ENCODE results near the gene FOXJ2. TPM values are rescaled to one million over a fixed set of nuclear protein-coding genes. Genes with fewer than 3 reads are reported as not detected.
A peak's percentile ranks its signal among the peaks of the same experiment; 100 is the strongest.

The FOXJ2 gene
- total RNA-seq, 1 donor from 2014 or later, result 16.8 TPM

DNA sequence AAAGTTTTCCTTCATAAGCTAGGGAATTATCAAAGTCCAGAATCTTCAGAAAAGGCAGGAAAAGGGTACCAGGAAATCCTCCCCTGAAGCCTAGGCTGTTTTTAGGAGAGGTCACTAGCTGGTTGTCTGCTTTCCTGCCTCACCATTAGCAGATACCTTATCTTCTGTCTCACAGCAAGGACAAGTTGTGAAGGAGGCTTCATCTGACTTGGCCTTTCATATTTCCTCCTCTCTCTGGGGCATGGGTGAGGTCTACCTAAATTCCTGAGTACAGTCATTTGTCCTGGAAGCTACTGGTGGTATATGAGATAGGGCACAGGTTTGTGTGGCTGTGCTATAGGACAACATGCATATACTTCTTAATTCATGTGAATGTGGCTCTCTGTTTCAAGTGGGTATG lies 2.3 kb downstream of the FOXJ2 start:
- peaks cover 16% of the 10 kb centered on the region for H3K36me3 Mint-ChIP-seq (ENCODE audit: low read depth)
- peak overlapping the region; percentile 25 for H3K27ac Mint-ChIP-seq
- no peak for DNase-seq (ENCODE audit: low spot score)
- peaks cover 58% of the 10 kb centered on the region for H3K4me1 Mint-ChIP-seq (ENCODE audit: low read depth)
- intact Hi-C loops (cut with micrococcal nuclease), result no loop called here
- H3K27me3 Mint-ChIP-seq (ENCODE audit: low read depth), result no peaks in the 10 kb centered on the region
- peak overlapping the region; percentile 80 for H3K4me3 Mint-ChIP-seq (ENCODE audit: low read depth)
- H3K9me3 Mint-ChIP-seq, result no peaks in the 10 kb centered on the region

DNA sequence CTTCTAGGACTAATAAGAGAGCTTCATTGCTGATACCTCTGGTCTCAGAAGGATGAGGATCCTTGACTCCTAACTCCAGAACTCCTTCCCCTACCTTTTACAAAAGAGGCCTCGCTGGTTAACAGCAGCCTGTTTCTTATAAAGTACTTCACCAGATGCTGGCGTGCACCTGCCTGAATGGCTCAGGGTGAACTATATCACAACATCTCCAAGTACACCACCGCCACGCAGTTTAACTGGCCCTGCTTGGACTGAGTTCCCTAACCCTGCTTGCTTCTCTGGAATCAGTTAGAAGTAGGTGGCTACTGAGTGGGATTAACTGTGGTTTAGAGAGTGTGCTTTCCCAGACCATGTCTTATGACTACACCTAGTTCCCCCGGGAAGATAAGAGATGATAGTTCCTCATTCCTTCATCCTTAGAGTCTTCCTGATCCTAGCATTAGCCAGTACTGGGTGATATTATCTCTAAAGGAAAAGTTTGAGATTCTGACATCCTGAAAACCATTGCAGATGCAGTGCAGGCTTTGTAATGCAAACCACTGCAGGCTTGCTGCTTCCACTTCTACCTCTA lies 3.0 kb downstream of the FOXJ2 start:
- H3K27ac Mint-ChIP-seq, result no peak overlapping the region
- intact Hi-C loops (cut with micrococcal nuclease), result no loop called here
- no peaks in the 10 kb centered on the region for H3K27me3 Mint-ChIP-seq (ENCODE audit: low read depth)
- DNase-seq (ENCODE audit: low spot score), result no peak
- peak overlapping the region; percentile 6 for H3K4me3 Mint-ChIP-seq (ENCODE audit: low read depth)
- no peaks in the 10 kb centered on the region for H3K9me3 Mint-ChIP-seq
- peaks cover 58% of the 10 kb centered on the region for H3K4me1 Mint-ChIP-seq (ENCODE audit: low read depth)
- peaks cover 16% of the 10 kb centered on the region for H3K36me3 Mint-ChIP-seq (ENCODE audit: low read depth)

DNA sequence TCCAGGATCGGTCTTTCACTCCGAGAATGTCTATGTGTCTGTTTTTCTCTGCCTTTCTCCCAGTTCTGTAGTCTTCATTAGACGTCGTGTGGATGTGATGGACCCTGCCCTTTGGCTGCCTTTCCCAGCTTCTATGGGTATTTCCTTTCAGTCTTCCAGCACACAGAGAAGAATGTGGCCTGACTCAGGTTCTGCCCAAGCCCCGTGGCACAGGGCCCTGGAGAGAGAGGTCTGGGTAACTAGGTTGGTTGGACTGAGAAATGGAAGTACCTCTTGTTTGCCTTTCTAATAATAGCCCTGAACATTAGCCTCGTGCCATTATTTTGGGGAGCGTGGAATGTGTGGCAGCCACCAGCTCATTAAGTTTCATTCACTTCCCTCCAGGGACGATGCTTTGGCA lies 3.8 kb downstream of the FOXJ2 start:
- Mint-ChIP-seq H3K27ac (no peak overlapping the region), H3K36me3 (ENCODE audit: low read depth) (peaks cover 20% of the 10 kb centered on the region), H3K27me3 (ENCODE audit: low read depth) (no peaks in the 10 kb centered on the region), H3K4me3 (ENCODE audit: low read depth) (no peak overlapping the region), H3K9me3 (no peaks in the 10 kb centered on the region), H3K4me1 (ENCODE audit: low read depth) (peaks cover 58% of the 10 kb centered on the region)
- no peak for DNase-seq (ENCODE audit: low spot score)
- intact Hi-C loops (cut with micrococcal nuclease), result no loop called here

DNA sequence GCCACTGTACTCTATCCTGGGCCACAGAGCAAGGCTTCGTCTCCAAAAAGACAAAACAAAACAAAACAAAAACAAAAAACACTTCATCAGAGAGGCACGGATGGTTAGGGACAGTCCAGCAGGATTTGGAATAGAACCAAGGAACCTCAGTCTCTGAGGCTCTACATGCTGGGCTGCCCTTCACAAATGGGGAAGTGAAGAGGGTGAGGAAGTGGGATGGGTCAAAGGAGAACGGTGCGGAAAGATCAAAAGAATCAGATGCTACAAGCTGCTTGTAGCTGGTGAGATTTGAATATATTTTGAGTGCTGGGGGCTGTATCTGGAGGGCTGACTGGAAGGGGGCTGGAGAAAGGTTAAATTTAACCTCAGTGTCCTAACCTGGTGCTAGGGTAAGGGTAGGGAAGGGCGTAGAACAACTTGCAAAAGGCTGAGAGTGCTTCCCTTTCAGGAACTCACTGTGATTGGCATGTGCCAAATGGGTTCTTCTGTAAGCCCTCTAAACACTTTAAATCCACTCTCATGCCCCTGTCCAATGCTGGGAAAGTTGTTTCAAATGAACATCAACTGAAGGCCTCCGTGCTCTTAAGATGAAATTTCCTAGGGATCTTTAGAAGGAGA lies 4.6 kb downstream of the FOXJ2 start:
- peaks cover 26% of the 10 kb centered on the region for H3K36me3 Mint-ChIP-seq (ENCODE audit: low read depth)
- H3K4me1 Mint-ChIP-seq (ENCODE audit: low read depth), result peaks cover 55% of the 10 kb centered on the region
- no peaks in the 10 kb centered on the region for H3K9me3 Mint-ChIP-seq
- no peak overlapping the region for H3K27ac Mint-ChIP-seq
- no peaks in the 10 kb centered on the region for H3K27me3 Mint-ChIP-seq (ENCODE audit: low read depth)
- H3K4me3 Mint-ChIP-seq (ENCODE audit: low read depth), result no peak overlapping the region
- DNase-seq (ENCODE audit: low spot score), result no peak
- intact Hi-C loops (cut with micrococcal nuclease), result no loop called here

DNA sequence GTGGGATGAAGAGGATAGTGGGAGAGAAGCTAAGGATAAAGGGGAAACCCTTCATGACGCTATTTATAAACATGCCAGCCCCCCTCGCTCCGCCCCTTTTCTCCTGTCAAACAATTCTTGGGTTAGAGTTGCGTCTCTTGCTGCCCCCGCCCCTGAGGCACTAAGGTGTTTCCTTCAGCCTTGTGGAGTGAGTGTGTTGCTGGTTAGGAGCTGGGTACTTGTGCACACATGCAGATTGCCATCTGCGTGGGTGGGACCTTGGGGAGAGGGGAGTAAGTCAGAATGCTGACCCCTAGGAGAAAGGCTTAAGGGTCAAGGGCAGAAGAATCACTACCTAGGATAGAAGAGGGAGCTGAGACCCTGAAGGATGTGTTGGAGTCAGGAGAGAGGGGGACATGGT lies 5.4 kb downstream of the FOXJ2 start:
- no peak for DNase-seq (ENCODE audit: low spot score)
- Mint-ChIP-seq H3K27ac (no peak overlapping the region), H3K27me3 (ENCODE audit: low read depth) (no peaks in the 10 kb centered on the region)

DNA sequence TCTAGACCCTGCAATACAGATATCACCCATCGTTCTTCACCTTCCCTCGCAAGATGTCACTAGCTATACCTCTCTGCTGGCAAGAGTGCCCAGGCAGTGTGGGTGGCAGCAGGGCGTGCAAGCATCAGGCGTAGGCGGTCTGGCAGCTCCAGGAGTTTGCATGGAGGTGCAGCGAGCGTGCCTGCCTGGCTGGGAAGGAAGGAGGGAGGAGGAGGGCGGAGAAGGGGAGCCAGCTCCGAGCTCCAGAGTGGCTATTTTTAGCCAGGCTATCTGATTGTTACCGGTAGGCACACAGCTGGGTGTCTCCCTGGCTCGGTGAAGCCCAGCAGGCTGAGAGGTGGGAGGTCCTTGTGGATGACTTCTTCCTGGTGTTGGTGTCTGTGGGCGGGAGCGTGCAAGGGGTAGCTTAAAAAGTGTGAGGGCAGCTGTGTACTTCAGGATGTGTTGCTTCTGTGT lies 6.2 kb downstream of the FOXJ2 start:
- no peaks in the 10 kb centered on the region for H3K9me3 Mint-ChIP-seq
- peaks cover 37% of the 10 kb centered on the region for H3K36me3 Mint-ChIP-seq (ENCODE audit: low read depth)
- intact Hi-C loops (cut with micrococcal nuclease), result no loop called here
- no peak for DNase-seq (ENCODE audit: low spot score)
- H3K4me1 Mint-ChIP-seq (ENCODE audit: low read depth), result peaks cover 49% of the 10 kb centered on the region
- peak overlapping the region; percentile 28 for H3K4me3 Mint-ChIP-seq (ENCODE audit: low read depth)
- peak overlapping the region; percentile 29 for H3K27ac Mint-ChIP-seq
- no peaks in the 10 kb centered on the region for H3K27me3 Mint-ChIP-seq (ENCODE audit: low read depth)

More for the DNA sequence above, 5.4 kb downstream of the FOXJ2 start:
- peaks cover 31% of the 10 kb centered on the region for H3K36me3 Mint-ChIP-seq (ENCODE audit: low read depth)
- H3K4me3 Mint-ChIP-seq (ENCODE audit: low read depth), result peak overlapping the region; percentile 37
- peaks cover 54% of the 10 kb centered on the region for H3K4me1 Mint-ChIP-seq (ENCODE audit: low read depth)
- intact Hi-C loops (cut with micrococcal nuclease), result no loop called here
- H3K9me3 Mint-ChIP-seq, result no peaks in the 10 kb centered on the region

DNA sequence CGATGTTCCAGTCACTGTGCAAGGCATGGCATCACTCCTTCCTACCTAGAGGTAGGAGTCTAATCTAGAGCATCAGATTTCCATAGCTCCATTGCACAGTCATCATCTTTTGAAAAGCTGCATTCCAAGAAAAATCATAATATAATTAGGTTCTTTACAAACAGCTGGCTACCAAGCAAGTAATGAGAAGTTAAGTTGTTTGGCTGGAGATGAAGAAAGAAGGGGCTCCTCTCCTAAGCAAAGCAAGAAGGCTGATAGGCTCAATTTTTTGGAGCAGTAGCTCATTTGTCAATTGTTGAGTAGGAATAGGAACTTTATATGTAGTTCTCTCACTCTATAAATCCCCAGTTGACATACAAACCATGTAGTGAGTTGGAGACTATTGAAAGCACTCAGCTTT lies 8.3 kb downstream of the FOXJ2 start:
- intact Hi-C loops (cut with micrococcal nuclease), result no loop called here
- H3K27me3 Mint-ChIP-seq (ENCODE audit: low read depth), result no peaks in the 10 kb centered on the region
- no peaks in the 10 kb centered on the region for H3K9me3 Mint-ChIP-seq
- peaks cover 44% of the 10 kb centered on the region for H3K36me3 Mint-ChIP-seq (ENCODE audit: low read depth)
- no peak overlapping the region for H3K4me3 Mint-ChIP-seq (ENCODE audit: low read depth)
- H3K4me1 Mint-ChIP-seq (ENCODE audit: low read depth), result peaks cover 30% of the 10 kb centered on the region
- H3K27ac Mint-ChIP-seq, result no peak overlapping the region
- DNase-seq (ENCODE audit: low spot score), result no peak

DNA sequence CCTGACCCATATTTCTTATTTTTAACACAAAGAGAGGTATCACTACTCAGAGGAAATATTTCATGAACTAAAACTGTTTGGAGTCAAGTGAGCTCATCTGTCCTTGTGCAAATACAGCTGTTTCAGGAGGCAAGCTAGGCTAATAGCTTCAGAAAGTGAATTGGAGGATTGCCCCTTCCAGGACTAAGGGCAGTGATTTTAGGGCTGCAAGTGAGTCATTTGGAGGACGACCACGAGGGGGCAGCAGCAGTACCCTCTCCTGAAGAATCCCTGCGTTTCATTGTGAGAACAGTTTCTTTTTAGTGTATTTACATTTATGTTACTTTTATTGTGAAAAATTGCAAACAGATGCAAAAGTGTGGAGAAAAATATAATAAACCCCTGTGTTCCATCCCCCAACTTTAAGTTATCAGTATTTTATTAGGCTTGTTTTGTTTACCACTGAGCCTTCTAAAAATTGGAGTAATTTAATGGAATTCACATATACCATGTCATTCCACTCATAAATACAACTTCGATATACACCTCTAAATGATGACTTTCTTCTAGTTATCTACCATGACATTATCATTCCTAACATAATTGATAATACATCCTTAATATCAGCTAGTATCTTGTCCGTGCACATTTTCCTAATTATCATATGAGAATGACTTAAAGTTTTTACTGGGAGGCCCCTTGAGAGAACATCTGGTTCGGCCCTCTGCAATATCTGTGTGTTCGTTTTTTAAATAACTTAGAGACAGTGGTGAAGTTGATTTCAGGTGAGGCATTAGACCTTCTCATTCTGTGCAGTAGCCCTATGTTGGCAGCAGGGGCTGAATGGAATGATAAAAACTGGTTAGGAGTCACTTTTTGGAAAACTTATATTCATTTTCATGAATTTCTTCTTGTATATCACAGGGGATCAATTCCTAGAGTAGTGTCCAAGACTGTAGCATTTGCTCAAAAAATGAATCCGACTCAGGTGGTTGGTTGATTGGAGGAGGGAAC lies 13.7 kb downstream of the FOXJ2 start:
- Mint-ChIP-seq H3K4me1 (ENCODE audit: low read depth) (peaks cover 5% of the 10 kb centered on the region), H3K27ac (no peak overlapping the region), H3K9me3 (no peaks in the 10 kb centered on the region), H3K4me3 (ENCODE audit: low read depth) (no peak overlapping the region), H3K36me3 (ENCODE audit: low read depth) (peaks cover 77% of the 10 kb centered on the region), H3K27me3 (ENCODE audit: low read depth) (no peaks in the 10 kb centered on the region)
- DNase-seq (ENCODE audit: low spot score), result peak; percentile 60
- intact Hi-C loops (cut with micrococcal nuclease), result loop anchor here (1.0 kb wide), 1 partner anchor 32 kb away; no protein-coding TSS in a partner anchor

DNA sequence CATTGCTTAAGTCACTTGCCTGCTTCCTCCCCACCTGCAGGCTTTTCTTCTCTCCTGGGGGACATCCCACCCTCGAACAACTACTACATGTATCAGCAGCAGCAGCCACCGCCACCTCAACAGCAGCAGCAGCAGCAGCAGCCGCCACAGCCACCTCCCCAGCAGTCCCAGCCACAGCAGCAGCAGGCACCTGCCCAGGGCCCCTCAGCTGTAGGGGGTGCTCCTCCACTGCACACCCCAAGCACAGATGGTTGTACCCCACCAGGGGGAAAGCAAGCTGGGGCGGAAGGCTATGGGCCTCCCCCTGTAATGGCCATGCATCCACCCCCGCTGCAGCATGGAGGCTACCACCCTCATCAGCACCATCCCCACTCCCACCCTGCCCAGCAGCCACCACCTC lies 15.3 kb downstream of the FOXJ2 start:
- H3K9me3 Mint-ChIP-seq, result no peaks in the 10 kb centered on the region

DNA sequence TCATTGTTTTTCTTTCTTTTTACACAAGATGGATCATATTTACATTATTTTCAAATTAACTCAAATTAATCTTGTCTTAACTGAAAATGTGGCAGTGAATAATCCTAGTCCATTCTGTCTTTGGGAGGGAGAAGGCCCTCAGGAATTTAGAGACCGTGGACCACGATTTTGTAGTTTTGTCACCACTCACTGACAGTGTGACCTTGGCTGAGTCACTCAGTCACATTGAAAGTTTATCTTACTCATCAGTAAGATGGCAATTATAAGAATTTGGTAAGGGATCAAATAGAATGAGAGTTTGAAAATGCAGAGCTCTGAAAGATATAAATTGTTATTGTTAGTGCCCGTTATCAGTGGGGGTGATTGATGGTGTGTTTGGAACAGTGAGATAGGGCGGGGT lies 16.4 kb downstream of the FOXJ2 start:
- Mint-ChIP-seq H3K27me3 (ENCODE audit: low read depth) (no peaks in the 10 kb centered on the region), H3K4me1 (ENCODE audit: low read depth) (peaks cover 5% of the 10 kb centered on the region), H3K9me3 (no peaks in the 10 kb centered on the region), H3K36me3 (ENCODE audit: low read depth) (peaks cover 71% of the 10 kb centered on the region), H3K4me3 (ENCODE audit: low read depth) (no peak overlapping the region), H3K27ac (no peak overlapping the region)
- intact Hi-C loops (cut with micrococcal nuclease), result no loop called here
- no peak for DNase-seq (ENCODE audit: low spot score)

More for the DNA sequence above, 15.3 kb downstream of the FOXJ2 start:
- no peak for DNase-seq (ENCODE audit: low spot score)
- no peaks in the 10 kb centered on the region for H3K27me3 Mint-ChIP-seq (ENCODE audit: low read depth)
- intact Hi-C loops (cut with micrococcal nuclease), result no loop called here
- H3K36me3 Mint-ChIP-seq (ENCODE audit: low read depth), result peaks cover 74% of the 10 kb centered on the region
- no peak overlapping the region for H3K27ac Mint-ChIP-seq
- H3K4me3 Mint-ChIP-seq (ENCODE audit: low read depth), result no peak overlapping the region
- H3K4me1 Mint-ChIP-seq (ENCODE audit: low read depth), result peaks cover 5% of the 10 kb centered on the region

DNA sequence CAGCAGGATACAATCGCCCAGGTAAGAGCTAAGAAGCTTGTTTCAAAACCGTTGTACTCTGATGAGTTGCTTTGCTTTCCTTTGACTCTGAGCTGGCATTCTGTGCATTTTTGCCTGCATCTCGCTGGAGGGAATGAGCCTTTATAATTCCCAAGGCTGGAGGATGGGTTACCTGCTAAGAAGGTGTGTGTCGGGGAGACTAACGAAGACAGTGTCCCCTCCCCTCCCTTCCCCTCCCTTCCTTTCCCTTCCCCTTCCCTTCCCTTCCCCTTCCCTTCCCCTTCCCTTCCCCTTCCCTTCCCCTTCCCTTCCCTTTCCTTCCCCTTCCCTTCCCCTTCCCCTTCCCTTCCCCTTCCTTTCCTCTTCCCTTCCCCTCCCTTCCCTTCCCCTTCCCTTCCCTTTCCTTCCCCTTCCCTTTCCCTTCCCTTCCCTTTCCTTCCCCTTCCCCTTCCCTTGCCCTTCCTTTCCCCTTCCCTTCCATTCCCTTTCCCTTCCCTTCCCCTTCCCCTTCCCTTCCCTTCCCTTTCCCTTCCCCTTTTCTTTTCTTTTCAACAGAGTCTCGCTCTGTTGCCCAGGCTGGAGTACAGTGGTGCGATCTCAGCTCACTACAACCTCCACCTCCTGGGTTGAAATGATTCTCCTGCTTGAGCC lies 18.2 kb downstream of the FOXJ2 start:
- no peak for DNase-seq (ENCODE audit: low spot score)
- Mint-ChIP-seq H3K27ac (no peak overlapping the region), H3K9me3 (no peaks in the 10 kb centered on the region), H3K4me1 (ENCODE audit: low read depth) (peaks cover 5% of the 10 kb centered on the region), H3K27me3 (ENCODE audit: low read depth) (no peaks in the 10 kb centered on the region), H3K4me3 (ENCODE audit: low read depth) (no peak overlapping the region), H3K36me3 (ENCODE audit: low read depth) (peaks cover 72% of the 10 kb centered on the region)
- intact Hi-C loops (cut with micrococcal nuclease), result no loop called here

DNA sequence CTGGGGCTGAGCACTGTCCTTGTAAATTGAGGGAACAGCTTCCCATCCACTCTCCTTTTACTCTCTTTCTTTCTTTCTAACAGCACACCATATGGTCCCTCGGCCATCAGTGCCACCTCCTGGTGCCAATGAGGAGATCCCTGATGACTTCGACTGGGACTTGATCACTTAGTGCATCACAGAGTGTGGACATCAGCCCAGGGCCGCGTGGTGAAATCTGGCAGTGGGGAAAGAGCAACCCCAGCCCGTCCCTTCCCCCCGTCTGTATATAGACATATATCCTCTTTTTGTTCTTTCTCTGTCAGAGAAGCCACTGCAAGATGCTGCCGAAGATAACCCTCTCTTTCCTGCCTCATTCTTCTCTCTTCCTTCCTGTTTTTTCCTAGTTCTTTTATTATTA lies 20.2 kb downstream of the FOXJ2 start:
- H3K27ac Mint-ChIP-seq, result no peak overlapping the region
- no peak overlapping the region for H3K4me3 Mint-ChIP-seq (ENCODE audit: low read depth)
- no peaks in the 10 kb centered on the region for H3K27me3 Mint-ChIP-seq (ENCODE audit: low read depth)
- peaks cover 54% of the 10 kb centered on the region for H3K36me3 Mint-ChIP-seq (ENCODE audit: low read depth)
- intact Hi-C loops (cut with micrococcal nuclease), result no loop called here
- no peaks in the 10 kb centered on the region for H3K9me3 Mint-ChIP-seq
- DNase-seq (ENCODE audit: low spot score), result no peak
- peaks cover 12% of the 10 kb centered on the region for H3K4me1 Mint-ChIP-seq (ENCODE audit: low read depth)

Data from activated T-helper 2 cell treated with anti-CD3 and anti-CD28 coated beads, Interferon-gamma antibody, Interleukin-2, Interleukin-4, amounts not matched to agents 10 μg/mL and 5 μg/mL and 100 μg/mL, durations not matched to agents 14 hours and 24 hours and 36 hours (primary cell).